Measurements from ENCODE around the gene TEX101. TPM values are rescaled to one million over a fixed set of nuclear protein-coding genes. Genes with fewer than 3 reads are reported as not detected.
"Not testable (repeated sequence)": the region's sequence is repeated elsewhere in the genome, so short reads cannot be mapped to it uniquely, and the experiment has no call there.

Gene TEX101
- 0.26 TPM in 1 of 2 replicates, not detected in the other for total RNA-seq

- TF ChIP-seq, protein P1, sequence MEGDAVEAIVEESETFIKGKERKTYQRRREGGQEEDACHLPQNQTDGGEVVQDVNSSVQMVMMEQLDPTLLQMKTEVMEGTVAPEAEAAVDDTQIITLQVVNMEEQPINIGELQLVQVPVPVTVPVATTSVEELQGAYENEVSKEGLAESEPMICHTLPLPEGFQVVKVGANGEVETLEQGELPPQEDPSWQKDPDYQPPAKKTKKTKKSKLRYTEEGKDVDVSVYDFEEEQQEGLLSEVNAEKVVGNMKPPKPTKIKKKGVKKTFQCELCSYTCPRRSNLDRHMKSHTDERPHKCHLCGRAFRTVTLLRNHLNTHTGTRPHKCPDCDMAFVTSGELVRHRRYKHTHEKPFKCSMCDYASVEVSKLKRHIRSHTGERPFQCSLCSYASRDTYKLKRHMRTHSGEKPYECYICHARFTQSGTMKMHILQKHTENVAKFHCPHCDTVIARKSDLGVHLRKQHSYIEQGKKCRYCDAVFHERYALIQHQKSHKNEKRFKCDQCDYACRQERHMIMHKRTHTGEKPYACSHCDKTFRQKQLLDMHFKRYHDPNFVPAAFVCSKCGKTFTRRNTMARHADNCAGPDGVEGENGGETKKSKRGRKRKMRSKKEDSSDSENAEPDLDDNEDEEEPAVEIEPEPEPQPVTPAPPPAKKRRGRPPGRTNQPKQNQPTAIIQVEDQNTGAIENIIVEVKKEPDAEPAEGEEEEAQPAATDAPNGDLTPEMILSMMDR (IDR thresholded peaks at IDR 0.05; ENCODE audit: insufficient read depth, low read length, severe bottlenecking) = no peak
- H3K27me3 ChIP-seq (ENCODE audit: control insufficient read depth, insufficient read depth, low read length) = no peaks in the 10 kb centered on the region
- no peak within 1 kb of the TSS for H3K4me3 ChIP-seq (ENCODE audit: low read depth, low read length)
- no peaks in the 10 kb centered on the region for H3K36me3 ChIP-seq (ENCODE audit: control insufficient read depth, insufficient read depth, low read length)
- no peak for DNase-seq (ENCODE audit: low read depth)
- FAIRE-seq = no peak
Observed at GRCh38 chr19:43414554-43414953, at the start of gene TEX101. Gene TEX101 (plus strand): TSS chr19:43414890. CDS start chr19:43415920, 1,030 bp downstream.

GRCh38 chr19:43365677-43366076 is 49.0 kb upstream of the TEX101 start:
- H3K4me3 ChIP-seq (ENCODE audit: low read depth, low read length); H3K36me3 ChIP-seq (ENCODE audit: control insufficient read depth, insufficient read depth, low read length); DNase-seq (ENCODE audit: low read depth); H3K27me3 ChIP-seq (ENCODE audit: control insufficient read depth, insufficient read depth, low read length): not testable (repeated sequence)
- FAIRE-seq = peak; percentile 28

DNA sequence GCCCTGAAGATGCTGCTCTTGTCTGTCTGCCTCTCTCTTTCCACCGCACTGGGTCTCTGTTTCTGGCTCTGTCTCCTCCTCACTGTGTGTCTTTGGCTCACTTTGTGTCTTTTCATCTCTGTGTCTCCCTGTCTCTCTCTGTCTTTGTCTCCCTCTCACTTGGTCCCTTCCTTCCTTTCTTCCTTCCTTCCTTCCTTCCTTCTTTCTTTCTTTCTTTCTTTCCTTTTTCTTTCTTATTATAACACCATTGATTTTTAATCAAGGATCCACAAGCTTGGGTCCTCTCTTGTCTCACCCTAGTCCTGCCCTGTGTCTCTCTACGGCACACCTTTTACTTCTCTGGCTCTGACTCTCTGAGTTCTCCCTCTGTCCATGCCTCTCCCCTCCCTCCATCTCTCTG is 46.9 kb upstream of the TEX101 start:
- TF ChIP-seq, protein P1 (IDR thresholded peaks at IDR 0.05; ENCODE audit: insufficient read depth, low read length, severe bottlenecking) = no peak
- no peak overlapping the region for H3K4me3 ChIP-seq (ENCODE audit: low read depth, low read length)
- H3K36me3 ChIP-seq (ENCODE audit: control insufficient read depth, insufficient read depth, low read length) = no peaks in the 10 kb centered on the region
- FAIRE-seq = no peak
- no peaks in the 10 kb centered on the region for H3K27me3 ChIP-seq (ENCODE audit: control insufficient read depth, insufficient read depth, low read length)
- no peak for DNase-seq (ENCODE audit: low read depth)

GRCh38 chr19:43368897-43369296 is 45.8 kb upstream of the TEX101 start:
- H3K36me3 ChIP-seq (ENCODE audit: control insufficient read depth, insufficient read depth, low read length); H3K27me3 ChIP-seq (ENCODE audit: control insufficient read depth, insufficient read depth, low read length); H3K4me3 ChIP-seq (ENCODE audit: low read depth, low read length): not testable (repeated sequence)
- DNase-seq (ENCODE audit: low read depth) (peak; percentile 42), FAIRE-seq (peak; percentile 99)

DNA sequence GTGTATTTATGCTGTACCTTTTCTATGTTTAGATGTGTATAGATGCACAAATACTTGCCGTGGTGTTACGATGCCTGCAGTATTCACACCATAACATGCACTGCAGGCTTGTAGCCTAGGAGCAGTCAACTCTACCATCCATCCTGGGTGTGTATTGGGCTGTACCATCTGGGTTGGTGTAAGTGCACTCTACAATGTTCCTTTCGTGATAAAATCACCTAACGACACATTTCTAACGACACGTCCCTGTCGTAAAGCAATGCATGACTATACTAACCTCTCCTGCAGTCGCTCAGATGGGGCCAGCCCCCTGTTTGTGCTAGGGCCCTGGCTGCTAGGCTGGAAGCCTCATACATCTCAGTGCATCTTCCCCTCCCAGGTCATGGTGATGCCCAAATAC is 42.8 kb upstream of the TEX101 start:
- TF ChIP-seq, protein P1 (IDR thresholded peaks at IDR 0.05; ENCODE audit: insufficient read depth, low read length, severe bottlenecking) = no peak
- H3K27me3 ChIP-seq (ENCODE audit: control insufficient read depth, insufficient read depth, low read length) = no peaks in the 10 kb centered on the region
- FAIRE-seq = peak; percentile 7
- H3K36me3 ChIP-seq (ENCODE audit: control insufficient read depth, insufficient read depth, low read length) = no peaks in the 10 kb centered on the region
- no peak overlapping the region for H3K4me3 ChIP-seq (ENCODE audit: low read depth, low read length)
- no peak for DNase-seq (ENCODE audit: low read depth)

- FAIRE-seq = no peak
- Histone ChIP-seq H3K27me3 (ENCODE audit: control insufficient read depth, insufficient read depth, low read length) (no peaks in the 10 kb centered on the region), H3K36me3 (ENCODE audit: control insufficient read depth, insufficient read depth, low read length) (no peaks in the 10 kb centered on the region), H3K4me3 (ENCODE audit: low read depth, low read length) (no peak overlapping the region)
- TF ChIP-seq, protein P1 (IDR thresholded peaks at IDR 0.05; ENCODE audit: insufficient read depth, low read length, severe bottlenecking) = no peak
- peak; percentile 58 for DNase-seq (ENCODE audit: low read depth)
Observed at GRCh38 chr19:43372462-43372861, 42.2 kb upstream of the TEX101 start.

DNA sequence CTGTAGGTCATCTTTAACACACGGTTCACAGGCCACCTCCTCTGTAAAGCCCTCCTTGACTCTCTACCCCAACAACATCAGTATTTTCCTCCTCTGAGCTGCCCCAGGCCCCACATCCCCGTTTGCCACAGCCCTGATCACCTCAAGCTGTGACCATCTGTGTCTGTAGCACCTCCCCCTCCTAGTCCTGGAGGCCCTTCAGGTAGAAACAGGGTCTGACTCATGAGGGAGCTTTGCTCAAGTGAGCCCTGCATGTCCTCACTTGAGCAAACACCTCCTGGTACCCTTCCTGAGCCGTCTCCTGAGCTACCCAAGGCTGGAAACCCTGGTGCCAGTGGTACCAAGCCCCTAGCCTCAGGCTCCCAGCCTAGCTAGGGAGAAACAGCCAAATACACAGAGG is 37.1 kb upstream of the TEX101 start:
- not testable (repeated sequence) for H3K4me3 ChIP-seq (ENCODE audit: low read depth, low read length); H3K27me3 ChIP-seq (ENCODE audit: control insufficient read depth, insufficient read depth, low read length); DNase-seq (ENCODE audit: low read depth); H3K36me3 ChIP-seq (ENCODE audit: control insufficient read depth, insufficient read depth, low read length)
- peak; percentile 100 for FAIRE-seq

Data from bronchial epithelial cell (primary cell).